Esophagus muscularis mucosa (tissue), 4 donors: ENCODE results near the gene EID2. TPM values are rescaled to one million over a fixed set of nuclear protein-coding genes. Genes with fewer than 3 reads are reported as not detected.

Experiments
- DNase-seq: peaks from one replicate; pipeline ENCODE4 v3.0.0-alpha.2; 2017; ENCODE audit errors: extremely low spot score
- H3K27ac ChIP-seq, 4 donors: fragments of 200-600 bp; sonication (generic); replicated peaks in 1 of 4; 1 replicate in 3 of 4; 2 replicates in 1 of 4; pipeline ENCODE4 v1.5.1; 2016 to 2019; ENCODE audit warnings: mild to moderate bottlenecking in 1 of 4
- H3K27me3 ChIP-seq, 4 donors: fragments of 200-600 bp; sonication (generic); one replicate each; pipeline versions ENCODE4 v1.5.1 to v1.6.0; 2016 to 2019
- H3K36me3 ChIP-seq, 4 donors: fragments of 200-600 bp; sonication (generic); one replicate each; pipeline ENCODE4 v1.5.1; 2016 to 2019
- H3K4me1 ChIP-seq, 4 donors: fragments of 200-600 bp; sonication (generic); one replicate each; pipeline ENCODE4 v1.5.1; 2016 to 2019
- H3K4me3 ChIP-seq, 4 donors: fragments of 200-600 bp; sonication (generic); 1 replicate in 2 of 4; 2 replicates in 2 of 4; pipeline ENCODE4 v1.5.1; 2016 to 2019; ENCODE audit warnings: mild to moderate bottlenecking in 4 of 4, moderate library complexity in 1 of 4
- H3K9me3 ChIP-seq, 4 donors: fragments of 200-600 bp; sonication (generic); 1 replicate in 3 of 4; 2 replicates in 1 of 4; pipeline ENCODE4 v1.5.1; 2016 to 2019
- EP300 ChIP-seq: sonication (generic); formaldehyde crosslinking; IDR thresholded peaks from one replicate; pipeline ENCODE4 v1.6.1; 2017; ENCODE audit warnings: antibody characterized with exemption
- POLR2A ChIP-seq: fragments of 450-650 bp; IDR thresholded peaks from one replicate; pipeline ENCODE4 v1.6.1; 2017; ENCODE audit warnings: antibody characterized with exemption, moderate library complexity, mild to moderate bottlenecking, low read depth
- POLR2AphosphoS5 ChIP-seq, 2 donors: sonication (generic); formaldehyde crosslinking; IDR thresholded peaks; one replicate each; pipeline ENCODE4 v1.6.1; 2017; ENCODE audit warnings: antibody characterized with exemption in 2 of 2
- WGBS: methylation state at CpG from one replicate; pipeline ENCODE4 v1.1.5; 2018; 5-methylcytosine and 5-hydroxymethylcytosine counted together
- intact Hi-C: fragments of 100-400 bp; cut with DNase I; formaldehyde crosslinking; loops from one replicate; pipeline ENCODE4 v1.15.1; 2023
- total RNA-seq, 4 donors: library from RNA; depleted of rRNA; stranded (reverse); fragments of >200 nt; gene quantifications; one replicate each; pipeline versions ENCODE4 v1.1.0 to v1.2.1, GENCODE V29; 2016
- TF ChIP-seq, protein P1 (sequence below), 3 experiments: fragments of 200-600 bp in 2 of 3; fragments of 450-650 bp in 1 of 3; sonication (generic) in 2 of 3; IDR thresholded peaks; one replicate each; pipeline ENCODE4 v1.5.1; 2017 to 2019; ENCODE audit warnings: antibody characterized with exemption in 3 of 3, mild to moderate bottlenecking in 2 of 3, moderate library complexity in 1 of 3

The EID2 gene
- total RNA-seq, 4 donors from 2014 or later = 13.9 to 26.4 (median 18.9) TPM

DNA sequence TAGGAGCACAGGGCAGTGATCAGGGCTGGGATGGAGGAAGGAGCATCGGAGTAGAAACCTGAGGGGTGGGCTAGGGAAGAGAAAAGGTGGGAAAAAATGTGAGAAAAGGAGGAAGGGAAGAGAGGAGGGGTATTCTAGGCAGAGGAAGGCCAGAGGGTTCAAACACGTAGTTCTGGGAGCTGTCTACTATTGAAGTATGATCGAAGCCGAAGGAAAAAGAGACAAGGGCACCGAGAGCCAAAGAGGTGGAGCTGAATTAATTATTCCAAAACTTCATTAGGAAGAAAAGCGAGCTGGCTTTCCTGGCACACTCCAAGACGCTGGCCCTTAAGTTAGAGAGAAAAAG is 33.4 kb downstream of the EID2 start:
- intact Hi-C loops = no loop called here
- H3K4me1 ChIP-seq = peaks cover 5 to 26% (median 18%) of the 10 kb centered on the region in 4 donors
- H3K27me3 ChIP-seq = peaks cover 0 to 100% (median 56%) of the 10 kb centered on the region in 4 donors
- DNase-seq = no peak
- TF ChIP-seq POLR2AphosphoS5 (IDR thresholded peaks at IDR 0.05) (no peak), EP300 (no peak), POLR2A (no peak)
- TF ChIP-seq, protein P1, sequence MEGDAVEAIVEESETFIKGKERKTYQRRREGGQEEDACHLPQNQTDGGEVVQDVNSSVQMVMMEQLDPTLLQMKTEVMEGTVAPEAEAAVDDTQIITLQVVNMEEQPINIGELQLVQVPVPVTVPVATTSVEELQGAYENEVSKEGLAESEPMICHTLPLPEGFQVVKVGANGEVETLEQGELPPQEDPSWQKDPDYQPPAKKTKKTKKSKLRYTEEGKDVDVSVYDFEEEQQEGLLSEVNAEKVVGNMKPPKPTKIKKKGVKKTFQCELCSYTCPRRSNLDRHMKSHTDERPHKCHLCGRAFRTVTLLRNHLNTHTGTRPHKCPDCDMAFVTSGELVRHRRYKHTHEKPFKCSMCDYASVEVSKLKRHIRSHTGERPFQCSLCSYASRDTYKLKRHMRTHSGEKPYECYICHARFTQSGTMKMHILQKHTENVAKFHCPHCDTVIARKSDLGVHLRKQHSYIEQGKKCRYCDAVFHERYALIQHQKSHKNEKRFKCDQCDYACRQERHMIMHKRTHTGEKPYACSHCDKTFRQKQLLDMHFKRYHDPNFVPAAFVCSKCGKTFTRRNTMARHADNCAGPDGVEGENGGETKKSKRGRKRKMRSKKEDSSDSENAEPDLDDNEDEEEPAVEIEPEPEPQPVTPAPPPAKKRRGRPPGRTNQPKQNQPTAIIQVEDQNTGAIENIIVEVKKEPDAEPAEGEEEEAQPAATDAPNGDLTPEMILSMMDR (IDR thresholded peaks at IDR 0.05) = no peak
- H3K9me3 ChIP-seq = peaks cover 0 to 3% (median 0%) of the 10 kb centered on the region in 4 donors
- no peaks in the 10 kb centered on the region for H3K36me3 ChIP-seq
- H3K4me3 ChIP-seq = peak overlapping the region; percentile 43 to 53 (median 44)
- 50% methylated on average over 7 of the region's 7 CpGs for WGBS
- H3K27ac ChIP-seq = no peak overlapping the region

DNA sequence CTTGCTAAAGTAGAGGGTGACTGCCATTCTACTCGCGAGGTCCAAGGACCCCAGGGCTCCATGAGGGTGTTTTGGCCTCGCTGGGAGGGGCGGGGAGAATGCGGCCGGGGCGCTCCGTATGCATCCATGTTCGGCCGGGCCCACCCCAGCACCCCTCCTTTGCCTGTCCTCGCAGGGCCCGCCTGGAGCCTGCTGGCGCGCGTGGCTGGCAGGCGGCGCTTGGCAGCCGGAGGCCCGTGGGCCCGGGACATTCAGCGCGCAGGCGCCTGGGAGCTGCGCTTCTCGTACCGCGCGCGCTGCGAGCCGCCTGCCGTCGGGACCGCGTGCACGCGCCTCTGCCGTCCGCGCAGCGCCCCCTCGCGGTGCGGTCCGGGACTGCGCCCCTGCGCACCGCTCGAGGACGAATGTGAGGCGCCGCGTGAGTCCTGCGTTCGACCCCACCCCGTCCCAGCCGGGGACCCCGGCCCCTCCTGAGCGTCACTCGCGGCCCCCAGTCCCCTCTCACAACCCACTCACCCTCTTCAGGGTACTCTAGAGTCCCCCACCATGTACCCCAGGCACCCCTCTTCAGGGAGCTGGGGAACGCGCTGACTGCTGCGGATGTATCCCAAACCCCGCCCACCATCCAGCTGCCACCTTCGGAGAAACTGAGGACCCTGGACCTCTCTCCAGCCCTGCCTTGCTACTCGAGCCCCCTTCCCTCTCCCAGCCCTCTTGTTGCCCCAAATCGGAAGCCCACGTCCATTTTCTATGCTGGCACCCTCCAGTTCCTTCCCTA is 37.1 kb downstream of the EID2 start:
- intact Hi-C loops = no loop called here
- no peak for DNase-seq
- WGBS = 60% methylated on average over 10 of the region's 69 CpGs
- H3K4me3 ChIP-seq = peak overlapping the region in 2 of 4 donors; percentile 16 to 22
- no peak overlapping the region for H3K27ac ChIP-seq
- H3K9me3 ChIP-seq = peaks cover 0 to 3% (median 0%) of the 10 kb centered on the region in 4 donors
- H3K27me3 ChIP-seq = peaks cover 0 to 100% (median 68%) of the 10 kb centered on the region in 4 donors
- no peaks in the 10 kb centered on the region for H3K36me3 ChIP-seq
- H3K4me1 ChIP-seq = peaks cover 21 to 42% (median 34%) of the 10 kb centered on the region in 4 donors
- TF ChIP-seq POLR2AphosphoS5 (IDR thresholded peaks at IDR 0.05) (no peak), EP300 (no peak)
- TF ChIP-seq, protein P1 (IDR thresholded peaks at IDR 0.05) = peak; percentile 67 to 85 (median 73)

DNA sequence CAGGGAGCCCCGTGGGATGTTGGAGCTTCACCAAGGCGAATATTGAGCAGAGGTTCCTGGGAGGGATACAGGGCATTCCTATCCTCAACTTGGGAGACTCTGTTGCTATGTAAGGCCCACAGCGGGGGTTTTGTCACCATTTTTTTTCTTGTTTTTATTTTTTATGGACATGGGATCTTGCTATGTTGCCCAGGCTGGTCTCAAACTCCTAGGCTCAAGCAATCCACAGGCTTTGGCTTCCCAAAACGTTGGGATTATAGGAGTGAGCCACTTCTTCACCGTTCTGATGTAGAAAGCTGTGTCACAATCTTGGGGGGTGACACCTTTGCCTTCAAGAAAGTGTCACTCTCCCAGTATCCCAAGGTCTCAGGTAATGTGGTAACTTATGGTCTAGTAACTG is 38.6 kb downstream of the EID2 start:
- Histone ChIP-seq H3K4me1 (peaks cover 19 to 31% (median 27%) of the 10 kb centered on the region in 4 donors), H3K27me3 (peaks cover 0 to 100% (median 61%) of the 10 kb centered on the region in 4 donors), H3K36me3 (no peaks in the 10 kb centered on the region), H3K9me3 (peaks cover 0 to 3% (median 0%) of the 10 kb centered on the region in 4 donors), H3K27ac (no peak overlapping the region), H3K4me3 (no peak overlapping the region)
- TF ChIP-seq POLR2A = no peak
- no peak for TF ChIP-seq EP300
- TF ChIP-seq POLR2AphosphoS5 (IDR thresholded peaks at IDR 0.05) = no peak
- TF ChIP-seq, protein P1 (IDR thresholded peaks at IDR 0.05) = no peak
- no peak for DNase-seq
- intact Hi-C loops = no loop called here
- WGBS = 75% methylated on average over 5 of the region's 5 CpGs

DNA sequence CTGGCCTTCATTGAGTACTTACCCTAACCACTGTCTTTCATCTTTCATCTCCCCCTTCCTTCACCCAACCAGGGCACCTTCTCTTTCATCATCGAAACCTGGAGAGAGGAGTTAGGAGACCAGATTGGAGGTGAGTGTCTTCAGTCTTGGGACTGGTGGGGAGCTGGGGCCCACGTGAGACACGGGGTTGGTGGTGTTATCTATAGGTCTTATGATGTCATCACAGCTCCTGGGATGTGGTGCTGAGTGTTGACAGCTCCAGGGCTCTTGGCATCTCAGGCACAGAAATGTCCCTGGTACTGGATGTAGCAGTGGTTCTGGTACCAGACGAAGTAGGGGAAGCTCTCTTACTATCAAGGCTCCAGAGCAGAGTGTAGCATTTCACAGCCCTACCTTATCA is 39.4 kb downstream of the EID2 start:
- H3K27me3 ChIP-seq = peaks cover 0 to 98% (median 54%) of the 10 kb centered on the region in 4 donors
- DNase-seq = no peak
- no peak overlapping the region for H3K27ac ChIP-seq
- H3K9me3 ChIP-seq = peaks cover 0 to 3% (median 0%) of the 10 kb centered on the region in 4 donors
- peaks cover 19 to 31% (median 27%) of the 10 kb centered on the region in 4 donors for H3K4me1 ChIP-seq
- H3K36me3 ChIP-seq = no peaks in the 10 kb centered on the region
- H3K4me3 ChIP-seq = no peak overlapping the region
- 44% methylated on average over 4 of the region's 4 CpGs for WGBS
- intact Hi-C loops = no loop called here
- TF ChIP-seq POLR2AphosphoS5 (IDR thresholded peaks at IDR 0.05) (no peak), POLR2A (no peak), EP300 (no peak)
- TF ChIP-seq, protein P1 (IDR thresholded peaks at IDR 0.05) = no peak
